ENCODE results near the gene MACROD2.
A peak's percentile ranks its signal among the peaks of the same experiment; 100 is the strongest.

MACROD2 gene

DNA sequence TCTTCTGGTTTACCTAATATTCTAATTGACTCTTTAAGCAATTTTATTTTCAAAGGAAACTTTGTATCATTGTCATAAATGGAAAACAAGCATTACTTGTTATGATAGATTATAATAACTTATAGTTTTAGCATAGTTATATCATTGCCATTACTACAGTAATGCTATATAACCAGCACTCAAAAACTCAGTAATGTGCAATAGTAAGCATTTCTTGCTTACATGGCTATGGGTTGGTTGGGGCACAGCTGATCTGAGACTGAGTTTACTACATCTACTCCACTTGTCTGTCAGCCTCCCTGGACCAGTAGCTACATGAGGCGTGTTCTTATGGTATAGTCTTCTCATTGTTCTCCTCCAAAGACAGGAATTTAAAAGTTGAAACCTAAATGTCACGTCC lies 1427.7 kb downstream of the MACROD2 start:
- no peak for DNase-seq

DNA sequence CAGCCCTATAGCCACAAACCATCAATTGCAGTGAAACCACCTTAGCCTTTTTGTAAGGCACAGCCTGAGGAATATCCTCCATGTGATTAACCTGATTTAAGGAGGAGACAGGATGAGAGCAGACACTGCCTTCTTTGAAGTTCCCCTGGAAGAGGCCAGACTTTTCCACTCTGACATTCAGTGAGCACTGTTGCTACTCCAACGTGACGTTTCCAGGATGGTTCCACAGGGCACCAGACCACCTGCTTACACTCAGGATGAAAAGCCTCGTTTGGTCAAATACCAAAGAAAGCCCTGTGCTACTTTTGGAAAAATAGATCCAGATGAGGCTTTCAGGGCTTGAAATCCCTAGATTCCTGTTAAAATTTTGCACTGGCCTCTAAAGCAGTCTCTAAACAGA lies 1444.2 kb downstream of the MACROD2 start:
- DNase-seq: no peak

DNA sequence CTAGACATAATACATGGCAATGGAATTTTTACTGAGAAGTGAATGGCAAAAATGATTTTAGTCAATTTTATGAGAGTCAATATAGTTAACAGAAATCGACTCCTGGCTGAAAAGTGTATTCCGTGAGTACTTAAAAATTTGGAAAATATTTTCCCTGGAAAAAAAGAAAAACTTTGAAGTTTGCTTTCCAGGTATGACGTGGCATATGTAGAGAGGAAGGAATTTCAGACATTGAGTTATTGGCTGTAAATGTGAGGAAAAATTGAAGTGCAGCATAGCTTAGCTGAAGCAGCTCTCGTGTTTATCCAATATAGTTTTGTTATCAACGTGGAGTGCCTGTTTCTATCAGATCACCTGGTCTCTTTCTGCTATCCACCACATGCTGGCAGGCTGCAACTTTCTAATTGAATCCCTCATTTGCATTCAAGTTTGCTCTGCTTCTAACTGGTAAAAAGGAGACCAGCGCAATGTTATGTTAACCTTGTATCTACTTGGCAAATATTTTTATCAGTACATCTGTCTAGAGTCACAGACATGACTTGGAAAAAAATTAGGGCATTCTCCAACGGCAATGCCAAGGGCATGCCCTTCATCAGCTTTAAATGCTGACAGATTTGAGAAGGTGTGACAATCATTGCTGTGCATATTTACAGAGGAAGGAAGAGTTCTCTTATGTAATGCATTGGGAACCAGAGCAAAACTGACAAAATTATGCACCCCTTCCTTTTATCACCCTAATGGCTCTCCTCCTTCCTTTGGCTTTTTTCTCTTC lies 1444.9 kb downstream of the MACROD2 start:
- no peak for DNase-seq

DNA sequence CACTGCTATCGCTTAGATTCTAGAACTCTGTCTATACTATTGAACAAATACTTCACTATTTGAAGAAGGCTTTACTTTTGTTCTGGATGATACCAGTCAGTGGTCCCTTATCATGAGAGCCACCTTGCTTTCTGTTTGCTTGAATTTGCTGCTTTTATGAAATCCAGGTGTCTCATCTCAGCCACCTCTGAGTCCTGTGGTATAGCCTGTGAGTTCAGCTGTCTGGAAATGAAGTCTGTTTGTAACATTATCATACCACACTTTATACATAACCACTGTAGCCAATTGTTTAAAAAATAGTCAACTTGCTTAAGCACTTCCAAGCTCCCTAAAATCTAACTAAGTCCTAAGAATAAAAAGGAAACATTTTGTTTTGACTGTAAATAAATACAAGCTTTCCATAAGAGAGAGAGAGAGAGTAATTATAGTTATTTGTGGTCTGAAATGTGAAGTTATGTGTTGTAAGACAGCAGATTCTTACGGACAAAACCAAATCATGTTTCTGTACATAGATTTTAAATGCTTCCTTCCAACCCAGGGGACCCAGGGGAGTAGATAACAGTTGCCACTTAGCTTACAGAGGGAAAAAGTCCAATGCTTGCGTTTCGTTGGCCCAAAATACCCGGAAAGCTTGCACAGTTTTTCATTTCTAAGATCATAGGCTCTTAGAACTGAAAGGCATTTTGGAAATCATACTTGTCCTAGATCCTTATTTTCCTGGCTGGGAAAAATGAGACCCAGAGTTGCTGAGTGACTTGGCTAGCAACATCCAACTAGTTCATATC lies 1449.9 kb downstream of the MACROD2 start:
- no peak for DNase-seq

DNA sequence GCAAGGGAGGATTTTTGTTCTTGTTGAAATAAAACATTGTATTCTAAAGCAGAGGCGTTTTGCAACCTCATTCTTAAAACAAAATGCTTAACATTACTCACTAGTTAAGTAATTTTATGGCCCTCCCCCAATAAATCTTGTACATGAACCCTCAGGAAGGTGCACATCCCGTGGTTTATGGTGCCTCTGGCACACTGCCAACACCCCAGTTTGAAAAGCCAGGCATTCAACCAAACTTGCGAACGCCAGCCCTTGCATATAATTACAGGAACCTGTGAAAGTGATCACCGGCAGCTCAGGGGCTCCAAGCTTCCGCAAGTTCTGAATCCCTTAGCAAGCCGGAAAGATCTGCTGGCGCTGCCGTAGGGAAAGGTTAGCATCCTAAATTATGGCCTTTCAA lies 1451.1 kb downstream of the MACROD2 start:
- no peak for DNase-seq

DNA sequence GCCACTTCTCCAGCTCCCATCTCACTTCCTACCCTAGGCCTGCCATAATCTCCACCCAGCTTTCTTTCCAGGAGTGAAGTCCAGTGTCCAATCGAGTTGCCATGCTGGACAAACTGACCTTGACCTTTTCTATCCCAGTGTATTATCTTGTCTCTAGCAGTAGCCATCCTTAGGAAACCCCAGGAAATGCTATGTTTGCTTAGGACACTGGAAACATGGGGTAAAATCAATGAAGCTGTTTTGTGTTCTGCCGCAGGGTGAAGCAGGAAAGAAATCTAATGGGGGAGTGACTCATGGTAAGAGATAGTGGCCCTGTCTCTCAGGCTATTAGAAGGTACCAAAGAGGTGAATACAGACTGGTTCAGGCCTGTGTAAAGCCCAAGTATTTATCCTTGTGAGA lies 1452.2 kb downstream of the MACROD2 start:
- no peak for DNase-seq

DNA sequence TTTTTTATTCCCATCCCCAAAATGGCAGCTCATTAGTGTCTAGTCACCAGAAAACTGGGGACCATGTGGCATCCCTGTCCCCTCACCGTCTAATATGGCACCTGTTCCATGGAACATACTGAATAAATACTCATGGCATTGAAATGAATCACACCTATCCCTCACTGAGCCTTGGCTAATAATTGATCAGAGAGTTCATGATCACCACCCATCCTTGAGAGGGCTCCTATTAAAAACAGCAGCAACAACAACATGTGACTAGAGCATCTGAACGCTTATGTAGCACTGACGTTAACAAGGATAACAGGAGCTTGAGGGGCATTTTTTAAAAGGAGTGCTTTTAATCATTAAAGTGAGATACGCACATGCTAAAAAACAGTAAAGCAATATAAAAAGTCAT lies 1453.7 kb downstream of the MACROD2 start:
- no peak for DNase-seq

DNA sequence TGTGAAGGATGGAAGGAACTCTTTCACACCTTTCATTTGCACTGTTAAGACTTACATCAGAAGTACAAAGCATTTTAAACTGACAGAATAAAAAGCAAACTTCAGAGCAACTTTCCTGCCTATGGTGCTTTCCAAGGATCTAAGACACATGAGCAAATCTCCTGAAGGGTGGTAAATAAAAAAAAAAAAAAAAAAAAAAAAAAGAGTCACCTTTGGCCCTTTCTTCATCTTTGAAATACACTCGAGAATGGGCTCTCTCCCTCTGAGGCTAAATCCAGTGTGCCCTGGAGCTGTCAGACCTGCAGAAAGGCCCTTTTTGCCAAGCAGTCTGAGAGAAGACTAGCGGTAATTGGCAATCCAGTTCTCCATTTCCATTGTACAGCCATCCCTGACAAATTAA lies 1455.9 kb downstream of the MACROD2 start:
- DNase-seq: no peak

DNA sequence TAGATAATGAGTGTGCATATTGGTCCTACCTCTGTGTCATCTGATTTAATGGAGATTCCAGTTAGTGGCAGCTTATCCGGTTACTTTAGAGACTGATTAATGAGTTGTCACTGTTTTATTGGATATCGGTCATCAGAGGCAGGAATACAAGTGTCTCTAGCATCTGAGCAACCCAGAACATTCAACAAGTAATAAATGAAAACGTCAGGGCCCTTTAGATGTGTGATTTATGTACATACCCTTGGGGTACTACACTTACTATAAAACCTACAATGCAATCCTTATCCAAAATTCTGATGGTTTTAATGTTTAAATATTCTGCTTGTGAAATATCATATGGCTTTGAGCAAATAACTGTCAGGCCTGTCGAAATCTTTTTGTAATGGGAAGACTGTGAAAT lies 1460.0 kb downstream of the MACROD2 start:
- DNase-seq: no peak

DNA sequence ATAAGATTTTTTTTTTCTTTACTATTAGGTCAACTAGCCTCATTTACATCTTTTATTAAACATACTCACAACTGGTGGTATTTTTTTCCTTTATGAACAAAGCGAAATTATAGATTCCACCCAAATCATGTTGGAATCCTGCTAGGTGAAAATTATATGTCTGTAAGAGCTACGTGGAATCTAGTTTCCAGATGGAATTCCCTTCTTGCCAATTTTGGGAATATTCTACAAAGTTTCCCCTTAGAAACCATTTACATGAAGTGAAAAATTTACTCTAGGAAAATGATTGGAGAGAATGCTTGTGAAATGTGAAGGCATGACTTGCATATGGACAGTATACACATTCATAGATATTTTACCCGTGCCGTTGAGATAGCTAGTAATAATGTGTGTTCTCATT lies 1466.6 kb downstream of the MACROD2 start:
- DNase-seq: no peak

DNA sequence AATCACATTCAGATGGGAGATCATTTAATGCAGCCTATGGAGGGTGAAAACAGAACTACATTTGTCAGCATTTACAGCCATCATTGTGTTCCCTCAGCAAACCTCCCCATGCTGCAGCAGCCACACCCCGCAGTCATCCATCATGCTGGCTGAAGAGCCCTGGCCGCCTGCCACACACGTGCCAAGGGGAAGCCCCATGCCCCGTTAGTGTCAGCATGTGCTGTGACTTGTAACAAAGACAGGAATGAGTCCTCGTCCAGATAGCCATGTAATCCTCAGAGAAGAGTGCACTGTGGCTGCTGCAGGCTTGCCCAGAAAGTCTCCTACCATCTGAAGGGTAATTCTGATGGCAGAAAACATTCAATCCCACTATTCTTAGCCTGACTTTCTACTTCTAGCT lies 1480.2 kb downstream of the MACROD2 start:
- peak; percentile 30 for DNase-seq

DNA sequence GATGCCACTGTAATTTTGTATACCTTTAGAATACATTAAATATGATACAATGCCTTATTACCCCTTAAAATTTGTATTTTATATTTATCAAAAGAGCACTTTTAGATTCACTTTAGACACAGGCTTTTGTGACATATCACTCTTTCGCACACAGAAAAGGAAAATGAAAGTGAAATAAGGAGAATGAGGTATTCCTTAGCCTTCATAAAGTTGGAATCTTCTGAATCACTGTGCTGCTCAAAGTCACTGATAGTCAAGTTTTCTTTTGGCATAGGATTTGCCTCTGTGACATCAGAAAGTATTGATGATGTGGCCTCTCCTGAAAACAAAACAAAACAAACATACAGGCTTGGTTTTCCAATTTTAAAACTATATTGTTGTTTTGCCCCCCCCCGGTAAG lies 1480.9 kb downstream of the MACROD2 start:
- DNase-seq: no peak

DNA sequence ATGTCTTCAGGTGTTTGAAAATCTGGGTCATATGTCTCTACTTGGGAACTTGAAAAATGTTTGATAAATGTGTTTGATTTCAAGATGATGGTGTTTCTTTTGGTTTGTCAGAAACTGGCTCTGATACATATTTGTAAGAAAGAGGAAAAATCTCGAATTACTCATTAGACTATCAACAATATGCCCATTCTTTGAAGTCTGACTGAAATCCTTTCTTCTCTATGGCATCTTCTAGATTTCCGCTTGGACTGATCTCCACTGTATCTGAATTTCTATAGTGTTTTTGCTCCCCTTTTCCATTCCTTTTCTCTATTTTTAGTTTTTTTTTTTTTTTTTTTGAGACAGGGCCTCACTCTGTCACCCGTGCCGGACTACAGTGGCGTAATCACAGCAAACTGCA lies 1481.5 kb downstream of the MACROD2 start:
- no peak for DNase-seq

DNA sequence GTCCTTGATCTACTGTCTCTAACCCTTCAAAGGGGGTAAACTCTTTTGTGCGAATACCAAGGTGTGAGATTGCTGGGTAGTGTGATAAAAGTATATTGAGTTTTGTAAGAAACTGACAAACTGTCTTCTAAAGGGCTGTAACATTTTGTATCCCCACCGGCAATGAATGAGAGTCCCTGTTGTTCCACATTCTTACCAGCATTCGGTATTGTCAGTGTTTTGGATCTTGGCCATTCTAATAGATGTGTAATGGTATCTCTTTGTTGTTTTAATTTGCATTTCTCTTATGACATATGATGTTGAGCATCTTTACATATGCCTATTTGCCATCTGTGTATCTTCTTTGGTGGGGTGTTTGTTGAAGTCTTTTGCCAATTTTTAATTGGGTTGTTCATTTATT lies 1487.2 kb downstream of the MACROD2 start:
- DNase-seq: no peak

DNA sequence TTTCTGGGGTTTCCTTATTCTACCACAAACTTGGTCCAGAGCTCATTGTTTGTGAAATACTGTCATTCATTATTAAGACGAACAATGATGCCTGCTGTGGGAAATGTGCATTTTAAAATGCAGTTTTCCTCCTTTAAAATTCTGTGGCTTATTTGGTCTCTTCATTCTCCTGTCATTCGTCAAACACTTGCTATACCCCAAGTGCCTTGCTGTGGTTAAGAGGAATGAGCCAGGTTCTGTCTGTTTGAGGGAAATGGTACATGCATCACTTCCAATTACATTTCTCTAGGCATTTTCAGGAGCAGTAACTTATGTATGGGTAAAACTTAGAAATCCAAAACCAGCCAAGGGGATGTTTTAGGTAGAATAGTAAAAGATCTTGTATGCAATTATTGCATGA lies 1490.2 kb downstream of the MACROD2 start:
- DNase-seq: no peak

DNA sequence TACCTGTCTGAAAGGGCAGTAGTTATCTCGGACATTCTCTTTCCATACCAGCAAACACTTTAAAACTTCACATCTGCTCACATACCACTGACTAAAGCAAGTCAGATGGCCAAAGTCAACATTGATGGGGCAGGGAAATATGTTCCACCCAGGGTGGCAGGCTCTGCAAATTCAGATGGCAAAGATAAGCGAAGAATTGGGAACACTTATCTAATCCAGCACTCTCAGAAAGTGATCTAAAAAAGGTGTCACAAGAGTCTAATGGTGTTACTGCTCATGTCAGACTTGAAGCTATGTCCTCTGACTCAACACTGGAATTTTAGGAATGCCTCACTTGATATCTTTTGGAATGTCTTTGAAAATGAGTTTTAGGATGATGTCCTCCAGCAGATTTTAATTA lies 1491.7 kb downstream of the MACROD2 start:
- no peak for DNase-seq

DNA sequence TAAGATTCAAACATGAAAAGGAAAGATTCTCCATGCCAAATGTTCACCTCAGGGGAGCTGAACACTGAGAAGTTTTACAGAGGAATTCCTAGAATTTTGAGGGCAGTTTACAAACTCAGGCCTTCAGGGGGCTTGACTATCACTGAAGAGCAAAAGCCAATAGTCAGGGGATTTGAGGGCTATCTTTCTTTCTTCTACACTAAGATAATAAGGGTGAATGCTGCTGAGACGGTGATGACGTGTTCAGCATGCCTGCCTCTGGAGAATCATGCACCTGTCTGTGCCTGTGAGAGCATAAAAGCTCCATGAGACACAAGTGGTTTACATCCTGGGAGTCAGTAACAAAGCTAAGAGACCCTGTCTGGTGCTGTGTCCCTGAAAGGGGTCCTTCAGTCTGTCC lies 1492.4 kb downstream of the MACROD2 start:
- no peak for DNase-seq

DNA sequence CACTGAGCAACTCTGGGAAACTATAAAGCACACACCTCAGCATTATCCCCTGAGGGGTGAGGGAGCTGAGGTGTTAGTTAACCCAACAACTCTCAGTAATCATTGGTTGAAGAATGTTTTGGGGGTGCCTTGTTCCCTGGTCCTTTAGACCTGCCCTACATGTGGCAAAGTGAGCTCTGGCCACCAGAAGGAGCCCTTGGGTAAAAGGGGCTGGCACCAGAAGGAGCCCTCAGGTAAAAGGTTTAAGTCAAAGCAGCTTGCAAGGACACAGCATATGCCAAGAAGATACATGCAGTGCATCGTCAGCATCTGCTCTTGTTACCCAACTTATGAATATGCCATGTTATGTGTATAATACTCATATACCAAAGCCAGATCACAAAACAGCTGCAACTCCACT lies 1496.3 kb downstream of the MACROD2 start:
- DNase-seq: no peak

DNA sequence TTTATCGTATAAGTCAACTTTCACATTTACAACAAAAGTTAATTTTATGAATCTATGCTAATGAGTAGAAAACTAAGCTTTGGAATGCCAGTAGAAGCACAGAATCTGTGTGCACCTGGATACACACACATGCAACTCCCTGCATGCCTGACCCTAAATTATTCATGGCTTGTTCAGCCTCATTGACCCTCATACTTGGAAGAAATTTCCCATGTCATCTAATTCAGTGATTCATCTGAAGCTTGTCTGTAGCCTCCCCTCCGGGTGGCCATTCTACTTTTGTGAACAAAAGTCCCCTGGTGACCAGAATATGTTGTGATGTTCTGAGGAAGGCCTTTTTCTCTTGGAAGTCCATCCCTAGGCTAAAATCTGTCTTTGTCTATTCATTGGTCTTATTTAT lies 1499.5 kb downstream of the MACROD2 start:
- DNase-seq: no peak

DNA sequence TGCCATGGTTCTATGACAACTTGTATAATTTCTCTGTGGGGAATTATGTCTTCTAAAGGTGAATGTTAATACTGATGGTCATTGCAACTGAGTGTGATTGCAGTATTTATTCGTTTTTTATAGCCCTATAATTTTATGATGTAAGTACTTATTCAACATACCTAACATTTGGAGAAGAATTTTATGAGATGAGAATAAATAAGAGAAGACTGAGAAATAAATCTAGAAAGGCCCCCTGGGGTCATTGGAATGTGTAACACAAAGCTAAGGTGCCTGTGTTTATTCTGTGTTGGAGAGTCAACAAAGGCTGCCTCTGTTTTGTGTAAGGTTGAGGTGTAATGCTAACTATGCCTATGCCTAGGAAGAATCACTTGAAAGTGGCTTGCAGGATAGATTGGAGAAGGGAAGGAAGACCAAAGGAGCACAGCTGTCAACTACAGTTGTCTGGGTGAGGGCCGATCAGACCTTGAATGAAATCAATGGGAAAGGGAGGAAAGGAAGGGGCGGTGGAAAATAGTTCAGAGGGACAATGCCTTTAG lies 1501.3 kb downstream of the MACROD2 start:
- no peak for DNase-seq

DNA sequence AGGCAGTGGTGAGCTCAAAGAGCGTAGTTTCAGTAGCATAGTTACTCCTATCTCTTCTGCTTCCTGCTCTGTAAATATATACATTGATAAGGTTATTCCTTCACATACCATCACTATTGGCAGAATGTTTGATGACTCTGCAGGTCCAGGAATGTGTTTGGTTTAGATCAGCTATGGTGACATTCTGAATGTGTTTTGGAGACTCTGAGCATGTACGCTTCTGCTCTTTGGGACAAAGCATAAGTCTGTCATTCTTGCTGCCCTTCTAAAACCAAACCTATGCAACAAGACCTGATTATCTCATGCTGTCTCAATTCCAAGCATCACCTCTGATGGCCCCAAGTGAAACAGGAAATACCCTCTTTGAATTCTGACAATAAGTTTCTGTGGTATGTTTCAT lies 1503.6 kb downstream of the MACROD2 start:
- no peak for DNase-seq

DNA sequence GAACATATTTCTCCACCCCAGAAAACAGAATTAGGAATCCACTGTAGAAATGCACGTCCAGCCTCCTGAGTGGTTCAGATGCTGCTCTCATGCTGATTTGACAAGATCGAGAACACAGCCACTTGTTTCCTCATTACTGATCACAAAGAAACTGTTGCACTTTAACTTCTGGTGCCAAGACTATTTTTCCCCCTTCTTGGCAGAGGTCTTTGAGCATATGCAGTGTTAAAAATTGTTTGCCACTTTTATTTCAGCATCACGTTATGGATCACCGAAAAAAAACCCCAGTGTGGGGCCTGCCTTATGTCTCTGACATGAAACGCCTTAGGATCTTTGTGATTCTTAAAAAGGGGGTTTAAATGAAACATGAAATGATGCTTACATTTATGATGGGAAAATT lies 1511.0 kb downstream of the MACROD2 start:
- DNase-seq: no peak

DNA sequence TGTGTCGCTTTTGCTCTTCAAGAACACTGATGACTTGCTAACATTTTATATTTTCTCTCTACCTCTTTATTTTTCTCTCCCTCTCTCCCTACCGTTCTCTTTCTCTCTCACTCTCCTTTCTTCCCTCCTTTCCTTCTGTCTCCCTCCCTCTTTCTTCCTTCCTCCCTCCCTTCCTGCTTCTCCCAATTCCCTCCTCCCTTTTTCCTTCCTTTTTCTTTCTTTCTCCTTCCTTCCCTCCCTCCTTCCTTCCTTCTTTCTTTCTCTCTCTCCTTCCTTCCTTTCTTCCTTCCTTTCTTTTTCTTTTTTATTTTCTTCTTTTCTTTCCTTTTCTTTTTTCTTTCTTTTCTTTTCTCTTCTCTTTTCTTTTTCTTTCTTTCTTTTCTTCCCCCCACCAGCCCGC lies 1511.8 kb downstream of the MACROD2 start:
- DNase-seq: no peak

DNA sequence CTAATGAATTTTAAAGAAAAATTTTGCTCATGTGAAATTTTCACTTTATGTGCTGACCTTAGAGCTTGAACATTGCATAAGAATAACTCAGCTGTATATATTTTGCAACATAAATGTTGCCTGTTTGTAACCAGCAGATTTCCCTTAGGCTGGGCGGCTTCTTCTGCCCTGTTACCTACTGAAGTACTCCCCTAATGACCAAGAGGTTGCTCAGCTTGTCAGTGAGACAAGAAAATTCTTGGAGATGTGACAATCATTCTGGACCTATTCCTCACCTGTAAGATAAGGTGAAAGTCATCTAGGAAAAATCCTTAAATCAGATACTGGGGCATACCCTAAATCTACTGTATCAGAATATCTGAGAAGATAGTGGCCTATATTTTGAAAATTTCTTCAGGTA lies 1516.2 kb downstream of the MACROD2 start:
- DNase-seq: no peak

Data from NCI-H2029 (cell line).